Central memory CD4-positive, alpha-beta T cell (primary cell): ENCODE results near the gene APOC4.
A peak's percentile ranks its signal among the peaks of the same experiment; 100 is the strongest.
"Not testable (repeated sequence)": the region's sequence is repeated elsewhere in the genome, so short reads cannot be mapped to it uniquely, and the experiment has no call there.

Source experiments
- DNase-seq: peaks from one replicate; pipeline ENCODE4 v3.0.0; 2022
- total RNA-seq, 3 experiments: gene quantifications; one replicate each; lab custom pipeline; 2026; lab: John Stamatoyannopoulos, UW

Gene APOC4, protein sequence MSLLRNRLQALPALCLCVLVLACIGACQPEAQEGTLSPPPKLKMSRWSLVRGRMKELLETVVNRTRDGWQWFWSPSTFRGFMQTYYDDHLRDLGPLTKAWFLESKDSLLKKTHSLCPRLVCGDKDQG
- total RNA-seq: 0 reads per million in 3 experiments

DNA sequence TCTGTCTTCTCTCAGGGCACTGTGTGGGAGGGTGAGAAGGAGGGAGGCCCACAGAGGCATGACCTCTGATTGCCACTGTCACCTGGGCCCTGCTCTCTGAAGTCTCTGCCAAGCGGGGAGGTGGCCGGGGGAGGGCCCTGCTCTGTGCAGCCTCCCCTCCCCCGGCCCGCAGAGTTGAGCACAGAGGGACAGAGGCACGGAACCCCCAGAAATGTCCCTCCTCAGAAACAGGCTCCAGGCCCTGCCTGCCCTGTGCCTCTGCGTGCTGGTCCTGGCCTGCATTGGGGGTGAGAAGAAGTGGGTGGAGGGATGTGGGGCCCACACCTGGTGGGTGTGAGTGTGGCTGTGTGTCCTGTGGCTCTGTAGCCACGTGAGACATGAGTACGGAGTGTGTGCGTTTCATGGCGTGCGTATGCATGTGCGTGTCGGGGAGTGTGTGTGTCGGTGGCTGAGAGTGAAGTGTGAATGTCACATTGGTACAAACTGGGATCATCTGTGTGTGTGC lies at the start of gene APOC4:
APOC4 (plus strand) TSS at position 171 of the 505 bp plus-strand sequence; CDS start at position 212, 41 bp downstream.
- DNase-seq: no peak

DNA sequence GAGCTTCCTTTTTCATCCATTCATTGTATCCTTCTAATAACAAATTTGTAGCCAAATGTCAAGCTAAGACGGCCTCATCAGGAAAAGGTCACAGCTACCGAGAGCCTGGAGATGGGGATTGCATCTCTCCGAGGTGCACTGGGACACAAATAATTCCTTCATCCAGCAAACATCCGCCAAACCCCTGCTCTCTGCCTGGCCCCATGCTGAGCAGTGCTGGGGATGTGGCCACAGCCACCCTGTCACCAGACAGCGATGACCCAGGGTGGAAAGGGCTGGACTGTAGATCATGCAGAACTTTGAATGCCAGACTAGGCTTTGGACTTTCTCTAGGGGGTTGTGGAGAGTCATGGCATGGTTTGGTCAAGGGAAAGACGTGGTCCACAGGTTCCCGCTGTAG lies 49.1 kb upstream of the APOC4 start:
- no peak for DNase-seq

DNA sequence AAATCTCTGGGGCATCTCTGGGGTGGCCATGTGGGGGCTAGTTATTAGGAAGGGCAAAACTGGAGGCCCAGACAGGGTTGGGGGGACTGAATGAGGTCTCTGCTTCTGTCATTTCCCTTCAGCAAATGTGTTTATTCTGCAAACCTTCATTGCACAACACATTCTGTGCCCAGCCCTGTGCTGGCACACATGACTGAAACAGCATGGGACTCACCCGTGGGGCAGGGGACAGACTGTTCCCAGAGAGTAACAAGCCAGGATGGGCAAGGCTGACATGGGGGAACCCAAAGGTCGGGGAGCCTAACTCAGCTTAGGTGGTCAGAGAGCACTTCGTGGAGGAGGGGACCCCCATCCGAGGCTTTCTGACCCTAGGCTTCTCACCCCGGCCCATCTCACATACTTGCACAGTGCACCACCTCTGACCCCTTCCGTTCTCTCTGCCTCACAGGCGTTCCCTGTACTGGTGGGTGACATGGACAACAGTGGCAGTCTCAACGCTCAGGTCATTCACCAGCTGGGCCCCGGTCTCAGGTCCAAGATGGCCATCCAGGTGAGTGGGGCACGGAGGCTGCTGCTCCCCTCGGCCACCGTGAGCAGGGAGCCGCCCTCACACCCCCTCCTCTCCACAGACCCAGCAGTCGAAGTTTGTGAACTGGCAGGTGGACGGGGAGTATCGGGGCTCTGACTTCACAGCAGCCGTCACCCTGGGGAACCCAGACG lies 48.5 kb upstream of the APOC4 start:
- DNase-seq: no peak

DNA sequence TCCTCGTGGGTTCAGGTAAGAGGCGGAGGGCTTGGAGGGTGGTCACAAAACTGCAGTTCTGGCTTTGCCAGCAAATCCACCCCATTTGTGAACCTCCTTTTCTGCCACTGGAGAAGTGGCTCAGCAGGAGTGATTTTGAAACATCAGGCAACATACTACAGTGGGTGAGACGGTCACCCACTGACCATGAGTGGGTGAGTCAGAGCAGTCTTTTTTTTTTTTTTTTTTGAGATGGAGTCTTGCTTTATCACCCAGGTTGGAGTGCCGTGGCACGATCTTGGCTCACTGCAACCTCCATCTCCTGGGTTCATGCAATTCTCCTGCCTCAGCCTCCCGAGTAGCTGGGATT lies 48.0 kb upstream of the APOC4 start:
- DNase-seq: no peak

DNA sequence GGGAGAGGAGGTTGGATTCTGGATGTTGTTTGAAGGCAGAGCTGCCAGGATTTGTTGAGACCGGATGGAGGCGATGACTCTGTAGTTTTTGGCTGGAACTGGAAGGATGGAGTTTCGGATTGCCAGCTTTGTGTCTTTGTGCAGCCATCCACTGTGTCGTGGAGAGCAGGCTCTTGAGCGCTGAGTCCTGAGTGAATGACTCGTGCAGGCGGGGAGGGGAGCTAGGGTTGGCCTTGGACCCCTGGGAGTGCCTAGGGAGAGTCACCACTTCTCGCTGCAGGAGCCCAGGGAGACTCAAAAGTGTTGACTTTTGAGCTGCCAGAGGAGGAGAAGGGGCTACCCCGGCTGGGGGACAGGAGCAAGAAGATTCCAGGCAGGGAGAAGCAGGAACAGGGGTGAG lies 47.1 kb upstream of the APOC4 start:
- no peak for DNase-seq

DNA sequence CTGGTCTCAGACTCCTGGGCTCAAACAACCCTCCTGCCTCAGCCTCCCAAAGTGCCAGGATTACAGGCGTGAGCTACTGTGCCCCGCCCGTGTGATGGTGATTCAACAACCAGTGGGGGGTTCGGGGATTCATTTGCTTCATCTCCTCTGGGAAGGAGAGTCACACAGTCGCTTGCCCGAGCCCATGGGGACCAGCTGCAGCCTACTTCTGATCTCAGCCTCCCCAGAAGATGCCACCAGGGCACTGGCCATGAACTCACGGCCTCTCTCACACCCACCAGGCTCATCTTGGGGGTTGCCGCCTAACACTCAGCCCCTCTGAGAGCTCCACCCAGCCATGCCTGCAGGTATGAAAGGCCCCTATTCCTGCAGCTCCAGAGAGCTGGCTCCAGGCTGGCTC lies 44.2 kb upstream of the APOC4 start:
- no peak for DNase-seq

DNA sequence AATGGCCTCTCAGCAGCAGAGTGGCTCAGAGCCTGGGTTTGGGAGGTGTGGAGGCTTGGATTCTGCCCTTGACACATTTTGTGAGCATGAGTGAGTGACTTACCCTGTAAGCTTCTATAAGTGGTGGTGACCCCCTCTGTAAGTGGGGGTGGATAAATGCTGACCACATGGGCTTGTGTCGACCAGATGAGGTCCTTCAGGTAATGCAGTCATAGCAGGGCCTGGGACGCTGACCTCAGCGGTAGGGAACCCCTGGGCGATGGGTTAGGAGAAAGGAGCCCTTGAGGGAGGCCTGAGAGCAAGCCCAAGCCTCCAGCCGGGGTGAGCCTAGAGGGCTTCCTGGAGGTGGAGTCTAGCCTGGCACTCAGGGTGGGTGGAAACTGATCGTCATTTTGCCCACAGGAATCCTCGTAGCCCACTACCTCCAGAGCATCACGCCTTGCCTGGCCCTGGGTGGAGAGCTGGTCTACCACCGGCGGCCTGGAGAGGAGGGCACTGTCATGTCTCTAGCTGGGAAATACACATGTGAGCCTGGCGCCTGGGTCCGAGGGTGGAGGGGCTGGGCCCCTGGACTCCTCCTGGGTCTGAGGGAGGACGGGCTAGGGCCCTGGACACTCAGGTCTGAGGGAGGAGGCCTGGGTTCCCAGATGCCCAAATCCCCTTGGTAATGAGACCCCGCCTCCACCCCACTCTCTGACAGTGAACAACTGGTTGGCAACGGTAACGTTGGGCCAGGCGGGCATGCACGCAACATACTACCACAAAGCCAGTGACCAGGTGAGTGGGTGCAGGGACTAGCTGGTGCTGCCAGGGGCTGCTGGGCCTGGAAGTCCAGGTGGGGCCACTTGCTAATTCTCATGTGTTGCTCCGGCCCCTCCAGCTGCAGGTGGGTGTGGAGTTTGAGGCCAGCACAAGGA lies 41.5 kb upstream of the APOC4 start:
- no peak for DNase-seq

DNA sequence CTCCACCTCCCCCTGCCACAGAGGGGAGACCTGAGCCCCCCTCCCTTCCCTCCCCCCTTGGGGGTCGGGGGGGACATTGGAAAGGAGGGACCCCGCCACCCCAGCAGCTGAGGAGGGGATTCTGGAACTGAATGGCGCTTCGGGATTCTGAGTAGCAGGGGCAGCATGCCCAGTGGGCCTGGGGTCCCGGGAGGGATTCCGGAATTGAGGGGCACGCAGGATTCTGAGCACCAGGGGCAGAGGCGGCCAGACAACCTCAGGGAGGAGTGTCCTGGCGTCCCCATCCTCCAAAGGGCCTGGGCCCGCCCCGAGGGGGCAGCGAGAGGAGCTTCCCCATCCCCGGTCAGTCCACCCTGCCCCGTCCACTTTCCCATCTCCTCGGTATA lies 38.8 kb upstream of the APOC4 start:
- no peak for DNase-seq

DNA sequence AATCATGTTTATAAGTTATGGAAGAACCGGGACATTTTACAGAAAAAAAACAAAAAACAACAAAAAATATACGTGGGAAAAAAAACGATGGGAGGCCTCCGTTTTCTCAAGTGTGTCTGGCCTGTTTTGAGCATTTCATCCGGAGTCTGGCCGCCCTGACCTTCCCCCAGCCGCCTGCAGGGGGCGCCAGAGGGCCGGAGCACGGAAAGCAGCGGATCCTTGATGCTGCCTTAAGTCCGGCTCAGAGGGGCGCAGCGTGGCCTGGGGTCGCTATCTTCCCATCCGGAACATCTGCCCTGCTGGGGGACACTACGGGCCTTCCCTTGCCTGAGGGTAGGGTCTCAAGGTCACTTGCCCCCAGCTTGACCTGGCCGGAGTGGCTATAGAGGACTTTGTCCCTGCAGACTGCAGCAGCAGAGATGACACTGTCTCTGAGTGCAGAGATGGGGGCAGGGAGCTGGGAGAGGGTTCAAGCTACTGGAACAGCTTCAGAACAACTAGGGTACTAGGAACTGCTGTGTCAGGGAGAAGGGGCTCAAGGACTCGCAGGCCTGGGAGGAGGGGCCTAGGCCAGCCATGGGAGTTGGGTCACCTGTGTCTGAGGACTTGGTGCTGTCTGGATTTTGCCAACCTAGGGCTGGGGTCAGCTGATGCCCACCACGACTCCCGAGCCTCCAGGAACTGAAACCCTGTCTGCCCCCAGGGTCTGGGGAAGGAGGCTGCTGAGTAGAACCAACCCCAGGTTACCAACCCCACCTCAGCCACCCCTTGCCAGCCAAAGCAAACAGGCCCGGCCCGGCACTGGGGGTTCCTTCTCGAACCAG lies 38.2 kb upstream of the APOC4 start:
- peak; percentile 56 for DNase-seq

DNA sequence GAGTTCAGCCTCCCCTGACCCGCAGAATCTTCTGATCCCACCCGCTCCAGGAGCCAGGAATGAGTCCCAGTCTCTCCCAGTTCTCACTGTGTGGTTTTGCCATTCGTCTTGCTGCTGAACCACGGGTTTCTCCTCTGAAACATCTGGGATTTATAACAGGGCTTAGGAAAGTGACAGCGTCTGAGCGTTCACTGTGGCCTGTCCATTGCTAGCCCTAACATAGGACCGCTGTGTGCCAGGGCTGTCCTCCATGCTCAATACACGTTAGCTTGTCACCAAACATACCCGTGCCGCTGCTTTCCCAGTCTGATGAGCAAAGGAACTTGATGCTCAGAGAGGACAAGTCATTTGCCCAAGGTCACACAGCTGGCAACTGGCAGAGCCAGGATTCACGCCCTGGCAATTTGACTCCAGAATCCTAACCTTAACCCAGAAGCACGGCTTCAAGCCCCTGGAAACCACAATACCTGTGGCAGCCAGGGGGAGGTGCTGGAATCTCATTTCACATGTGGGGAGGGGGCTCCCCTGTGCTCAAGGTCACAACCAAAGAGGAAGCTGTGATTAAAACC lies 37.5 kb upstream of the APOC4 start:
- no peak for DNase-seq

DNA sequence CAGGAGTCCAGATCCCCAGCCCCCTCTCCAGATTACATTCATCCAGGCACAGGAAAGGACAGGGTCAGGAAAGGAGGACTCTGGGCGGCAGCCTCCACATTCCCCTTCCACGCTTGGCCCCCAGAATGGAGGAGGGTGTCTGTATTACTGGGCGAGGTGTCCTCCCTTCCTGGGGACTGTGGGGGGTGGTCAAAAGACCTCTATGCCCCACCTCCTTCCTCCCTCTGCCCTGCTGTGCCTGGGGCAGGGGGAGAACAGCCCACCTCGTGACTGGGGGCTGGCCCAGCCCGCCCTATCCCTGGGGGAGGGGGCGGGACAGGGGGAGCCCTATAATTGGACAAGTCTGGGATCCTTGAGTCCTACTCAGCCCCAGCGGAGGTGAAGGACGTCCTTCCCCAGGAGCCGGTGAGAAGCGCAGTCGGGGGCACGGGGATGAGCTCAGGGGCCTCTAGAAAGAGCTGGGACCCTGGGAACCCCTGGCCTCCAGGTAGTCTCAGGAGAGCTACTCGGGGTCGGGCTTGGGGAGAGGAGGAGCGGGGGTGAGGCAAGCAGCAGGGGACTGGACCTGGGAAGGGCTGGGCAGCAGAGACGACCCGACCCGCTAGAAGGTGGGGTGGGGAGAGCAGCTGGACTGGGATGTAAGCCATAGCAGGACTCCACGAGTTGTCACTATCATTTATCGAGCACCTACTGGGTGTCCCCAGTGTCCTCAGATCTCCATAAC lies 36.4 kb upstream of the APOC4 start, which contains the start of gene APOE:
APOE (plus strand) TSS at position 360 of the 724 bp plus-strand sequence. CDS start 829 bp downstream, outside the sequence.
- DNase-seq: no peak

DNA sequence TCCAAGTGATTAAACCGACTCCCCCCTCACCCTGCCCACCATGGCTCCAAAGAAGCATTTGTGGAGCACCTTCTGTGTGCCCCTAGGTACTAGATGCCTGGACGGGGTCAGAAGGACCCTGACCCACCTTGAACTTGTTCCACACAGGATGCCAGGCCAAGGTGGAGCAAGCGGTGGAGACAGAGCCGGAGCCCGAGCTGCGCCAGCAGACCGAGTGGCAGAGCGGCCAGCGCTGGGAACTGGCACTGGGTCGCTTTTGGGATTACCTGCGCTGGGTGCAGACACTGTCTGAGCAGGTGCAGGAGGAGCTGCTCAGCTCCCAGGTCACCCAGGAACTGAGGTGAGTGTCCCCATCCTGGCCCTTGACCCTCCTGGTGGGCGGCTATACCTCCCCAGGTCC lies 34.4 kb upstream of the APOC4 start:
- DNase-seq: no peak

DNA sequence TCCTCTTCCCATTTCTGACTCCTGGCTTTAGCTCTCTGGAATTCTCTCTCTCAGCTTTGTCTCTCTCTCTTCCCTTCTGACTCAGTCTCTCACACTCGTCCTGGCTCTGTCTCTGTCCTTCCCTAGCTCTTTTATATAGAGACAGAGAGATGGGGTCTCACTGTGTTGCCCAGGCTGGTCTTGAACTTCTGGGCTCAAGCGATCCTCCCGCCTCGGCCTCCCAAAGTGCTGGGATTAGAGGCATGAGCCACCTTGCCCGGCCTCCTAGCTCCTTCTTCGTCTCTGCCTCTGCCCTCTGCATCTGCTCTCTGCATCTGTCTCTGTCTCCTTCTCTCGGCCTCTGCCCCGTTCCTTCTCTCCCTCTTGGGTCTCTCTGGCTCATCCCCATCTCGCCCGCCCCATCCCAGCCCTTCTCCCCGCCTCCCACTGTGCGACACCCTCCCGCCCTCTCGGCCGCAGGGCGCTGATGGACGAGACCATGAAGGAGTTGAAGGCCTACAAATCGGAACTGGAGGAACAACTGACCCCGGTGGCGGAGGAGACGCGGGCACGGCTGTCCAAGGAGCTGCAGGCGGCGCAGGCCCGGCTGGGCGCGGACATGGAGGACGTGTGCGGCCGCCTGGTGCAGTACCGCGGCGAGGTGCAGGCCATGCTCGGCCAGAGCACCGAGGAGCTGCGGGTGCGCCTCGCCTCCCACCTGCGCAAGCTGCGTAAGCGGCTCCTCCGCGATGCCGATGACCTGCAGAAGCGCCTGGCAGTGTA lies 33.8 kb upstream of the APOC4 start:
- DNase-seq: no peak

DNA sequence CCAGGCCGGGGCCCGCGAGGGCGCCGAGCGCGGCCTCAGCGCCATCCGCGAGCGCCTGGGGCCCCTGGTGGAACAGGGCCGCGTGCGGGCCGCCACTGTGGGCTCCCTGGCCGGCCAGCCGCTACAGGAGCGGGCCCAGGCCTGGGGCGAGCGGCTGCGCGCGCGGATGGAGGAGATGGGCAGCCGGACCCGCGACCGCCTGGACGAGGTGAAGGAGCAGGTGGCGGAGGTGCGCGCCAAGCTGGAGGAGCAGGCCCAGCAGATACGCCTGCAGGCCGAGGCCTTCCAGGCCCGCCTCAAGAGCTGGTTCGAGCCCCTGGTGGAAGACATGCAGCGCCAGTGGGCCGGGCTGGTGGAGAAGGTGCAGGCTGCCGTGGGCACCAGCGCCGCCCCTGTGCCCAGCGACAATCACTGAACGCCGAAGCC lies 33.2 kb upstream of the APOC4 start:
- DNase-seq: no peak

DNA sequence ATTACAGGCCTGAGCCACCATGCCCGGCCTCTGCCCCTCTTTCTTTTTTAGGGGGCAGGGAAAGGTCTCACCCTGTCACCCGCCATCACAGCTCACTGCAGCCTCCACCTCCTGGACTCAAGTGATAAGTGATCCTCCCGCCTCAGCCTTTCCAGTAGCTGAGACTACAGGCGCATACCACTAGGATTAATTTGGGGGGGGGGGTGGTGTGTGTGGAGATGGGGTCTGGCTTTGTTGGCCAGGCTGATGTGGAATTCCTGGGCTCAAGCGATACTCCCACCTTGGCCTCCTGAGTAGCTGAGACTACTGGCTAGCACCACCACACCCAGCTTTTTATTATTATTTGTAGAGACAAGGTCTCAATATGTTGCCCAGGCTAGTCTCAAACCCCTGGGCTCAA lies 32.3 kb upstream of the APOC4 start:
- no peak for DNase-seq

DNA sequence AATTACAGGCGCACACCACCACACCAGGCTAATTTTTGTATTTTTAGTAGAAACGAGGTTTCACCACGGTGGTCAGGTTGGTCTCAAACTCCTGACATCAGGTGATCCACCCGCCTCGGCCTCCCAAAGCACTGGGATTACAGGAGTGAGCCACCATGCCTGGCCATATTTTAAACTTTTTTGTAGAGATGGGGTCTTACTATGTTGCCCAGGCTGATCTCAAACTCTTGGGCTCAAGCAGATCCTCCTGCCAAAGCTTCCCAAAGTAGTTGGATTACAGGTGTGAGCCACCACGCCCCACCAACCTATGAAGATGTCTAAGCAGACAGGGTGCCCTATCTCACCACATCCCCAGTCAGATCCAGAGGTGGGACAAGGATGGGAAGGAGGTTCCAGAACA lies 30.1 kb upstream of the APOC4 start:
- not testable (repeated sequence) for DNase-seq

DNA sequence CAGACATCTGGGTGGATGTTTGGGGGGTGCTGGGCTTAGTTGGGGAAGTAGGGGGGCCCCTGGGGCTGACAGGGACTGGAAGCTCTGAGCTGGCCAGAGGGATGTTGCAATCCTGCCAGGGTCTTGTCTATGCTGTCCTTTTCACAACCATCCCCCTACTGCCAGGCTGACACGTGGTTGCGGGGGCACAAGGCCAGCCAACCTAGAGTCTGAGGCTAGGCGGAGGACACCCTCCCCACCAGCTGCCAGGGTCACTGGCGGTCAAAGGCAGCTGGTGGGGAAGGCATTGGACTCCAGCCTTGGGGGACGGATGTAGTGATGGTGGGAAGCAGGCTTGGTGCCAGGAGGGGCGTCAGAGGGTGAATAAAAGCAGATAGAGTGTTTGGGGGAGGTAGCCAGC lies 29.2 kb upstream of the APOC4 start:
- DNase-seq: no peak

DNA sequence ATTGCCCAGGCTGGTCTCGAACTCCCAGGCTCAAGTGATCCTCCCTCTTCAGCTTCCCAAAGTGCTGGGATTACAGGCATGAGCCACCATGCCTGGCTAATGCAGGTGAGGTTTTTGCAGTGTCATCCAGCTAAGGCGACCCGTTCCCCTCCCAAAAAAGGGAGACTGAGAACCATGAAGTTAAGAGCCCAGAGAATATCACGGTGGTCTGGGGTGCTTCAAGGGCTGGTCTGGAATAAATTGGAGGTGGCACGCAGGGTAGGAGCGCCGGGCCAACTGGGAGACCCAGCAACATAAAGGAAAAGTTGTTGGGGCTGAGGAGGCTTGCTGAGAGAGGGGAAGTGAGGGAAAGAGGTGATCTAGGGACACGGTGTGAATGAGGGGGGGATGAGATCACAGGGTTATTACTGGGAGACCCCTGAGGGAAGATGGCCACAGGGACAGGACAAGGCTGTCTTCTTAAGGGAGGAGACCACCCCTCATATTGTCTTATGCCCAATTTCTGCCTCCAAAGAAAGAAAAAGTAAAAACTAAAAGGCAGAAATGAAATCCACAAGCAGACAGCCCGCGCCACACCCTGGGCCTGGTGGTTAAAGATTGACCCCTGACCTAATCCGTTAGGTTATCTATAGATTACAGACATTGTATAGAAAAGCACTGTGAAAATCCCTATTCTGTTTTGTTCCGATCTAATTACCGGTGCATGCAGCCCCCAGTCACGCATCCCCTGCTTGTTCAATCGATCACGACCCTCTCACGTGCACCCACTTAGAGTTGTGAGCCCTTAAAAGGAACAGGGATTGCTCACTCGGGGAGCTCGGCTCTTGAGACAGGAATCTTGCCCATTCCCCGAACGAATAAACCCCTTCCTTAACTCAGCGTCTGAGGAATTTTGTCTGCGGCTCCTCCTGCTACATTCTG lies 28.3 kb upstream of the APOC4 start:
- not testable (repeated sequence) for DNase-seq

DNA sequence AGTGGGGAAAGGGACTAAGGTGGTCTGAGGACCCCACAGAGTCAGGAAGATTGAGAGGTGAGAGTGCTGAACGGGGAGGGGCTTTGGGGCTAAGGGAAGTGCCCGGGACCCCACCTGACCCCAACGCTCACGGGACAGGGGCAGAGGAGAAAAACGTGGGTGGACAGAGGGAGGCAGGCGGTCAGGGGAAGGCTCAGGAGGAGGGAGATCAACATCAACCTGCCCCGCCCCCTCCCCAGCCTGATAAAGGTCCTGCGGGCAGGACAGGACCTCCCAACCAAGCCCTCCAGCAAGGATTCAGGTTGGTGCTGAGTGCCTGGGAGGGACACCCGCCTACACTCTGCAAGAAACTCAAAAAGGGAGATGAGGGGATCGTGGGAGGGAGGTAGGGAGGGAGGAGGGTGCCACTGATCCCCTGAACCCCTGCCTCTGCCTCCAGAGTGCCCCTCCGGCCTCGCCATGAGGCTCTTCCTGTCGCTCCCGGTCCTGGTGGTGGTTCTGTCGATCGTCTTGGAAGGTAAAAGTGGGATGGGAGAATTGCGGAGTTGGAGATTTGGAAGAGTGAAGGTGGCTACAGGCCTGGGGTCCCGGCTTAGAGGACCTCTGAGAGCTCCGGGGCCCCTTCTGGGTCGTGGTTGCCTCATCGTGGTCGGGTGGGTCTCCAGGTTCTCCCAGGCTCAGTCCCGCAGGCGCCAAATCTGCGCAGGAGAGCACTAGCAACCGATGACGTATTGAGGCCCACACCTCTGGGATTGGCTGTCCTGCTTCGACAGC lies 27.4 kb upstream of the APOC4 start, which contains the start of gene APOC1:
APOC1 (plus strand) TSS at position 176 of the 774 bp plus-strand sequence; CDS start at position 460, 284 bp downstream.
- DNase-seq: peak; percentile 62
